ENCODE results near the gene TXNDC2. TPM values are rescaled to one million over a fixed set of nuclear protein-coding genes. Genes with fewer than 3 reads are reported as not detected.

TXNDC2 gene
- total and polyA plus RNA-seq, 10 of the 15 experiments (the other 5 are each of a cell fraction or from before 2014, with no cell fraction given): 0.04 to 0.07 (median 0.06) TPM; not detected in 7

GRCh38 chr18:9916077-9916639 is 30.4 kb downstream of the TXNDC2 start:
- H3K36me3 ChIP-seq (ENCODE audit: control insufficient read depth in 2 of 2, insufficient read depth in 2 of 2, low read length in 1 of 2): no peaks in the 10 kb centered on the region
- peaks cover 13% of the 10 kb centered on the region for H3K4me1 ChIP-seq (ENCODE audit: control insufficient read depth, insufficient read depth, low read length)
- H3K9ac ChIP-seq (ENCODE audit: control insufficient read depth, insufficient read depth, low read length): peak overlapping the region; percentile 90; the same call in 1 of the 2 replicates
- ATAC-seq: no peak
- no peak for DNase-seq (ENCODE audit: low read depth, low spot score)
- BruUV-seq (replicated peaks): TSS peak; percentile 53
- H3K4me3 ChIP-seq: peak overlapping the region; percentile 97
- no peaks in the 10 kb centered on the region for H3K27me3 ChIP-seq (replicated peaks in 1 of 2; ENCODE audit: control insufficient read depth in 2 of 2, insufficient read depth in 2 of 2, low read length in 1 of 2)
- RAD21 ChIA-PET (ENCODE audit: unreplicated experiment): interaction anchor here (1.1 kb wide), 1 partner anchor 35 kb away, joined by 4 read pairs; no protein-coding TSS in a partner anchor
- peaks cover 72% of the 10 kb centered on the region for H3K79me2 ChIP-seq (ENCODE audit: control insufficient read depth, insufficient read depth, low read length)
- POLR2A ChIA-PET: interaction anchor here (0.6 to 1.8 kb wide), 4 partner anchors 8 to 837 kb away, joined by 4 to 7 read pairs (median 5); no protein-coding TSS in a partner anchor
- WGBS (ENCODE audit: insufficient coverage, insufficient replicate concordance, low lambda C conversion rate, missing lambda C conversion rate): 18% methylated on average over 2 of the region's 2 CpGs
- H3K9me3 ChIP-seq (replicated peaks; ENCODE audit: control insufficient read depth, insufficient read depth, low read length): no peaks in the 10 kb centered on the region; the same call in 2 of the 3 replicates
- TF ChIP-seq ZBTB11 (CRISPR knock-in tag; IDR thresholded peaks at IDR 0.05) (no peak), YY1 (IDR thresholded peaks at IDR 0.05; ENCODE audit: low read depth, low read length) (no peak), JUNB (IDR thresholded peaks at IDR 0.05) (no peak), MTA3 (IDR thresholded peaks at IDR 0.05; ENCODE audit: borderline replicate concordance, low read length) (no peak), ETV6 (conservative IDR thresholded peaks at IDR 0.05 in 1 of 2, IDR thresholded peaks at IDR 0.05 in 1 of 2; ENCODE audit: borderline replicate concordance in 1 of 2, low read depth in 1 of 2) (no peak), NR2F1 (conservative IDR thresholded peaks at IDR 0.05) (no peak), CEBPB (IDR thresholded peaks at IDR 0.05; ENCODE audit: borderline replicate concordance in 1 of 2, low read depth in 2 of 2, low read length in 2 of 2) (no peak), E2F4 (IDR thresholded peaks at IDR 0.05; ENCODE audit: low read depth, low read length) (no peak), NFXL1 (IDR thresholded peaks at IDR 0.05; ENCODE audit: borderline replicate concordance) (no peak), CBX5 (IDR thresholded peaks at IDR 0.05; ENCODE audit: low read depth) (no peak), USF2 (IDR thresholded peaks at IDR 0.05; ENCODE audit: borderline replicate concordance, low read depth, low read length) (no peak), HCFC1 (IDR thresholded peaks at IDR 0.05; ENCODE audit: low read length) (no peak), EED (IDR thresholded peaks at IDR 0.05; ENCODE audit: low read depth) (no peak), ZNF622 (IDR thresholded peaks at IDR 0.05) (no peak), POLR2A (IDR thresholded peaks at IDR 0.05; ENCODE audit: low read depth, low read length) (no peak), HDGF (IDR thresholded peaks at IDR 0.05) (no peak), MYC (IDR thresholded peaks at IDR 0.05; ENCODE audit: insufficient read depth, insufficient read length, insufficient replicate concordance, low read length, severe bottlenecking) (no peak), POLR2AphosphoS2 (IDR thresholded peaks at IDR 0.05; ENCODE audit: low read depth, low read length) (no peak), NR2C2 (IDR thresholded peaks at IDR 0.05; ENCODE audit: borderline replicate concordance, control insufficient read depth, insufficient read length, low read depth) (no peak)
- CTCF ChIA-PET: interaction anchor here (1.7 kb wide), 1 partner anchor 11 kb away, joined by 7 read pairs; no protein-coding TSS in a partner anchor
- no peak overlapping the region; the same call in 1 of the 2 replicates for H3K27ac ChIP-seq (ENCODE audit: control insufficient read depth, insufficient read depth)
- in situ Hi-C loops (cut with MboI): loop anchor here (25.0 kb wide), 2 partner anchors 304 to 1304 kb away; partner anchors contain the start of genes PPP4R1 and RAB12
- no peak for FAIRE-seq
- H3K4me2 ChIP-seq (ENCODE audit: control insufficient read depth, insufficient read depth): peak overlapping the region; percentile 79
- no peak overlapping the region for H2AFZ ChIP-seq (ENCODE audit: control insufficient read depth, low read depth, low read length)
- peaks cover 14% of the 10 kb centered on the region for H4K20me1 ChIP-seq (ENCODE audit: control insufficient read depth, insufficient read depth)
- SMC1A ChIA-PET (ENCODE audit: uncharacterized antibody, unreplicated experiment): interaction anchor here (1.1 to 1.7 kb wide), 2 partner anchors 10 to 308 kb away, joined by 3 to 13 read pairs; no protein-coding TSS in a partner anchor
- intact Hi-C loops (cut with micrococcal nuclease; ENCODE audit: unreplicated experiment): no loop called here
